Vagina (tissue), 2 donors: ENCODE data around the gene IGDCC3.

ENCODE experiments used
- POLR2AphosphoS5 ChIP-seq, 2 donors: sonication (generic); formaldehyde crosslinking; IDR thresholded peaks; one replicate each; pipeline ENCODE4 v1.9.0; 2017; ENCODE audit warnings: antibody characterized with exemption in 2 of 2, mild to moderate bottlenecking in 2 of 2, low read depth in 1 of 2; ENCODE audit not compliant: insufficient read depth in 1 of 2
- TF ChIP-seq, protein P1 (sequence below), 3 experiments: fragments of 450-650 bp in 2 of 3; fragments of 200-600 bp in 1 of 3; sonication (generic) in 1 of 3; IDR thresholded peaks; one replicate each; pipeline ENCODE4 v1.5.1; 2017 to 2019; ENCODE audit warnings: antibody characterized with exemption in 3 of 3, mild to moderate bottlenecking in 2 of 3, moderate library complexity in 2 of 3

DNA sequence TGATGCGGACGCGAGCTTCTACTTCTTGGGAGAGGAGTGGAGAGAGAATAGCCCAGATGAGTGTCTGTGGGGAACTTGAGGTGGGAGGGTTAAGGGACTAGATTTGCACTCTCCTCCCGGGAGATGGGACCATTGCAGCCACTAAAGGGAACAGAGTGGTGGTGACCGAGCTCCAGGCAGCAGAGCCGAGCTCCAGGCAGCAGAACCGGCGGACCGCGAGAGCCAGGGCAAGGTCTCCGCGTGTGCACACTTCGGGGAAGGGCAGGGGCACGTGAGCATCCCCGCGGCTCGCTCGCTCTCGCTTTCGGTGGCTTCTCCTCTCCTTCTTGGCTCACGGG, 1.1 kb downstream of the IGDCC3 start:
- TF ChIP-seq, protein P1, sequence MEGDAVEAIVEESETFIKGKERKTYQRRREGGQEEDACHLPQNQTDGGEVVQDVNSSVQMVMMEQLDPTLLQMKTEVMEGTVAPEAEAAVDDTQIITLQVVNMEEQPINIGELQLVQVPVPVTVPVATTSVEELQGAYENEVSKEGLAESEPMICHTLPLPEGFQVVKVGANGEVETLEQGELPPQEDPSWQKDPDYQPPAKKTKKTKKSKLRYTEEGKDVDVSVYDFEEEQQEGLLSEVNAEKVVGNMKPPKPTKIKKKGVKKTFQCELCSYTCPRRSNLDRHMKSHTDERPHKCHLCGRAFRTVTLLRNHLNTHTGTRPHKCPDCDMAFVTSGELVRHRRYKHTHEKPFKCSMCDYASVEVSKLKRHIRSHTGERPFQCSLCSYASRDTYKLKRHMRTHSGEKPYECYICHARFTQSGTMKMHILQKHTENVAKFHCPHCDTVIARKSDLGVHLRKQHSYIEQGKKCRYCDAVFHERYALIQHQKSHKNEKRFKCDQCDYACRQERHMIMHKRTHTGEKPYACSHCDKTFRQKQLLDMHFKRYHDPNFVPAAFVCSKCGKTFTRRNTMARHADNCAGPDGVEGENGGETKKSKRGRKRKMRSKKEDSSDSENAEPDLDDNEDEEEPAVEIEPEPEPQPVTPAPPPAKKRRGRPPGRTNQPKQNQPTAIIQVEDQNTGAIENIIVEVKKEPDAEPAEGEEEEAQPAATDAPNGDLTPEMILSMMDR (IDR thresholded peaks at IDR 0.05), result no peak
- TF ChIP-seq POLR2AphosphoS5 (IDR thresholded peaks at IDR 0.05; ENCODE audit: insufficient read depth in 1 of 2, low read depth in 1 of 2), result no peak
